Measurements from ENCODE around the gene PTDSS2.

PTDSS2 gene

GRCh38 chr11:447923-448731, 2.0 kb upstream of the PTDSS2 start:
- peak; percentile 95 for DNase-seq (ENCODE audit: low read depth)

- DNase-seq (ENCODE audit: low read depth): peak; percentile 37
Observed at GRCh38 chr11:450809-451451, 851 bp downstream of the PTDSS2 start.

GRCh38 chr11:451738-452137, 1.7 kb downstream of the PTDSS2 start:
- no peak for DNase-seq (ENCODE audit: low read depth)

- no peak for DNase-seq (ENCODE audit: low read depth)
Observed at GRCh38 chr11:452203-452744, 2.2 kb downstream of the PTDSS2 start.

- DNase-seq (ENCODE audit: low read depth): no peak
Observed at GRCh38 chr11:452916-453527, 2.9 kb downstream of the PTDSS2 start.

GRCh38 chr11:453564-453963, 3.5 kb downstream of the PTDSS2 start:
- DNase-seq (ENCODE audit: low read depth): no peak

- DNase-seq (ENCODE audit: low read depth): no peak
Observed at GRCh38 chr11:454043-454442, 4.0 kb downstream of the PTDSS2 start.

GRCh38 chr11:454801-455565, 4.9 kb downstream of the PTDSS2 start:
- no peak for DNase-seq (ENCODE audit: low read depth)

- DNase-seq (ENCODE audit: low read depth): no peak
Observed at GRCh38 chr11:455566-456147, 5.6 kb downstream of the PTDSS2 start.

GRCh38 chr11:456533-456932, 6.5 kb downstream of the PTDSS2 start:
- DNase-seq (ENCODE audit: low read depth): no peak

GRCh38 chr11:457111-457760, 7.2 kb downstream of the PTDSS2 start:
- no peak for DNase-seq (ENCODE audit: low read depth)

GRCh38 chr11:459511-460220, 9.6 kb downstream of the PTDSS2 start:
- no peak for DNase-seq (ENCODE audit: low read depth)

GRCh38 chr11:460331-461199, 10.5 kb downstream of the PTDSS2 start:
- DNase-seq (ENCODE audit: low read depth): no peak

- DNase-seq (ENCODE audit: low read depth): no peak
Observed at GRCh38 chr11:461626-462025, 11.5 kb downstream of the PTDSS2 start.

- no peak for DNase-seq (ENCODE audit: low read depth)
Observed at GRCh38 chr11:462107-462890, 12.2 kb downstream of the PTDSS2 start.

GRCh38 chr11:464316-464715, 14.2 kb downstream of the PTDSS2 start:
- DNase-seq (ENCODE audit: low read depth): no peak

- no peak for DNase-seq (ENCODE audit: low read depth)
Observed at GRCh38 chr11:465896-466530, 15.9 kb downstream of the PTDSS2 start.

GRCh38 chr11:468036-468435, 18.0 kb downstream of the PTDSS2 start:
- DNase-seq (ENCODE audit: low read depth): no peak

All from stimulated activated CD8-positive, alpha-beta memory T cell treated with anti-CD3 and anti-CD28 coated beads, Interleukin-7, amount 100 ng/mL, for 24 hours (primary cell).